GM19328 (cell line): ENCODE results near the gene RAB22A.
A peak's percentile ranks its signal among the peaks of the same experiment; 100 is the strongest.

Experiments used
- ATAC-seq: cut with Tn5 transposase; IDR thresholded peaks from one replicate; pipeline ENCODE4 v1.9.1; 2021; ENCODE audit warnings: mild to moderate bottlenecking, moderate library complexity; ENCODE audit not compliant: unreplicated experiment

Gene RAB22A, protein sequence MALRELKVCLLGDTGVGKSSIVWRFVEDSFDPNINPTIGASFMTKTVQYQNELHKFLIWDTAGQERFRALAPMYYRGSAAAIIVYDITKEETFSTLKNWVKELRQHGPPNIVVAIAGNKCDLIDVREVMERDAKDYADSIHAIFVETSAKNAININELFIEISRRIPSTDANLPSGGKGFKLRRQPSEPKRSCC

GRCh38 chr20:58309591-58310290 lies at the start of gene RAB22A:
Gene RAB22A (plus strand): TSS chr20:58309715. CDS start chr20:58309977, 262 bp downstream.
- ATAC-seq: peak; percentile 65

GRCh38 chr20:58260006-58260405 lies 49.5 kb upstream of the RAB22A start:
- ATAC-seq: no peak

DNA sequence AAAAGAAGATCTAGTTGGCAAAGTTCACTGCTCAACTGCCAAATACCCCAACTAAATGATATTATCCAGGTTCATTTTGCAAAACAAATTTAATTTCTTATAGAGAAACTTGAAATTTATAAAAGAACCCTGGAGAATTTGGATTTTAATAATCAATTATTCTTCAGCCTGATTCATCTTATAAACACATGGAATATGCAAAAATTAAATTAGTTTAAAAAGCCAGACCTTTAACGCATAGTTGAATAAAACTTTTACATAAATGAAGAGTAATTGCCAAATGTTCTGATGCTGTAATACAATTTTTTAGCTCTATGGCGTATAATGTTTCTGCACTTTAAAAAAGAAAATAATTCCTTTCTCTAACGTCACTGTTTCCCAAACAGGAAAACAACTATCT lies 47.9 kb upstream of the RAB22A start:
- ATAC-seq: no peak

GRCh38 chr20:58264271-58264670 lies 45.2 kb upstream of the RAB22A start:
- ATAC-seq: no peak

GRCh38 chr20:58267389-58268215 lies 41.9 kb upstream of the RAB22A start:
- ATAC-seq: no peak

DNA sequence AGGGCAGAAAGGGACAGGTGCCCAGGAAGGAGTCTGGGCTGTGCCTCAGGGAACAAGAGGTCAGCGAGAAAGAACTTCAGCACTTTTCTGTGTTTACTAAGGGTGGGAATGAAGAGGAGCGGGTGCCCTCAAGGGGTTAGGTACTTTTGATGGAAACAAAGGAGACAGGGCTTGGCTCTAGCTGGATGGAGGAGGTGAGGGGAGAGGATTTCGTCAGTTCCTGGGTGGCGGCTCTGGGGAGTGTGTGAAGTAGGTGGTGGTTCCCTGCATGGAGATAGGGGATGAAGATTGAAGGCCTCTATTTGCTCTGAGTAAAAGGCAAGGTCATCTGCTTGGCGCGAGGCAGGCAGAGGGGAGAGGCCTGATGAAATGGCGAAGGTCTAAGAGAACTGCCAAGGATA lies 41.1 kb upstream of the RAB22A start:
- no peak for ATAC-seq

GRCh38 chr20:58268936-58269619 lies 40.4 kb upstream of the RAB22A start:
- ATAC-seq: no peak

- ATAC-seq: no peak
Measured at GRCh38 chr20:58271606-58272351, 37.7 kb upstream of the RAB22A start.

DNA sequence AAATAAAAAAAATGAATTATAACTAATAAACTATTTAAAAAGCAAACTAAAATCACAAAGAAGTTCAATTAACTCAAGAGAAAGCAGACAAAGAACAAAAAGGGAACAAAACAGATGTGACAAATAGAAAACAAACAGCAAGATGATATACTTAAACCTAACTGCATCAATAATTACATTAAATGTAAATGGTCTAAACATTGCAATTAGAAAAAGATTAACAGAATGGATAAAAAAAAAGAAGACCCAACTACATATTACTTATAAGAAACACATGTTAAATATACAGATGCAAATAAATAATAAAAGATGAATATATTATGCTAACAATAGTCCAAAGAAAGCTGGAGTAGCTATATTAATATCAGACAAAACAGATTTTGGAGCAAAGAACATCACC lies 35.1 kb upstream of the RAB22A start:
- no peak for ATAC-seq

GRCh38 chr20:58277107-58277506 lies 32.4 kb upstream of the RAB22A start:
- ATAC-seq: no peak

GRCh38 chr20:58277578-58278472 lies 31.7 kb upstream of the RAB22A start:
- ATAC-seq: no peak

GRCh38 chr20:58286729-58287128 lies 22.8 kb upstream of the RAB22A start:
- no peak for ATAC-seq

- no peak for ATAC-seq
Measured at GRCh38 chr20:58287638-58288037, 21.9 kb upstream of the RAB22A start.

DNA sequence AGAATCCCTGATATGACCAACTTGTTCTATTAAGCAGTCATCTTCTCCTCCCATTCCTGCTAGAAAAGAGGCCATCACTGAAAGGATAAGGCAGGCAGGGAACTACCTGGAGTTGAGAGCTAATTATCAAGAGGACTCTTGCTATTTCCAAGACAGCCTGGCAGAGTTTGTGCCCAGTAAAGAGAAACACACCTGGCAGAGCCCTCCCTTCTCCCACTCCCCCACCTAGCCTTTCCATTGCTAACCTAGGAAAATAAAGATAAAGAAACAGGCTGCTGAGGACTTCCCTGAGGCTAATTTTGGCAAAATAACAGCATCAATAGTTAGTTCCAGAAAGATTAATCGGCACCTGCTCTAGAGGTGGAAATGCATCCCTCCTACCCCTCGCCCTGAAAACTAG lies 20.4 kb upstream of the RAB22A start:
- ATAC-seq: no peak

GRCh38 chr20:58293453-58293852 lies 16.1 kb upstream of the RAB22A start:
- no peak for ATAC-seq

- ATAC-seq: no peak
Measured at GRCh38 chr20:58294497-58295455, 14.7 kb upstream of the RAB22A start.

DNA sequence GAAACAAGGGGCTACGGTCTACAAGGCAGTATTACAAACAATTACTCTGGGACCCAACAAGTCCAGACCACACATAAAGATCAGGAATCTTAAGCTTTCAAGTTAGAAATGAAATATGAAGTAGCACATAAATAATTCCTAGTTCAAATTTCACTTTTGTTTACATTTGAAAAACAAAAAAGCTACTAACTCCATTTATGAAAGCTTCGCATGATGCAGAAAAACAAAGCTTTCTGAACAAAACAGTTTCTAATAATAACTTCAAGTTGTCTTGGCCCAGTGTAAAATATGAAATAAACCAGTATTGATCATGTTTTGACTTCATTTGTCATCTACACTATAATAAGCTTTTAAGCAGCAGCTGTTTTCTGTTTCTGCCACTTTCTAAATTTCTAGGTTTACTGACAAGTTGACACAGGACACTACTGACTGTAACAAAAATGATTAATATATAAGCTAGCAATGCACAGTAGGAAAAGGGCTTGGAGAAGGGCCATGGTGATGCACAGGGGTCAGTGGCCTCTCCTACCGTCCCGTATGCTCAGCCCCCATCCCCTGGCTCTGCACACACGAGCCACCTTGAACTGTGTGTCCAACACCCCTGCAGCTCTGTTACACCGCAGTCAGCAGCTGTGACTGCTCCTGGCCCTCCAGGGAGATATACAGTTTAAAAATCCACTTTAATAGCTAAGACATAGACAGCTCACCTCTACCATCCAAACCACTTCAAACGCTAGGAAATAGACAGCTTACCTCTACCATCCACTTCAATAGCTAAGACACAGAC lies 13.3 kb upstream of the RAB22A start:
- ATAC-seq: no peak

GRCh38 chr20:58297394-58297793 lies 12.1 kb upstream of the RAB22A start:
- ATAC-seq: no peak
